Small intestine (tissue), 7 donors: ENCODE measurements around the gene LRRC73. TPM values are rescaled to one million over a fixed set of nuclear protein-coding genes. Genes with fewer than 3 reads are reported as not detected.
A peak's percentile ranks its signal among the peaks of the same experiment; 100 is the strongest.
"Not testable (repeated sequence)": the region's sequence is repeated elsewhere in the genome, so short reads cannot be mapped to it uniquely, and the experiment has no call there.

Experiments used
- DNase-seq, 2 donors: peaks; one replicate each; pipeline versions ENCODE4 v3.0.0 to v3.0.0-alpha.2; 2013
- FAIRE-seq: peaks from 2 replicates; lab custom pipeline; 2012; peaks lifted over from hg19 to GRCh38; lab: Jason Lieb, UNC
- H3K27ac ChIP-seq, 3 donors: one replicate each; pipeline ENCODE4 v1.5.1; 2013; ENCODE audit warnings: low read length in 2 of 3, mild to moderate bottlenecking in 2 of 3, control low read depth in 1 of 3, inconsistent platforms in 1 of 3, low read depth in 1 of 3, moderate library complexity in 1 of 3
- H3K27me3 ChIP-seq, 3 donors: one replicate each; pipeline ENCODE4 v1.6.1; 2013; ENCODE audit warnings: low read length in 3 of 3, inconsistent platforms in 1 of 3; ENCODE audit not compliant: control insufficient read depth in 3 of 3, insufficient read depth in 3 of 3
- H3K36me3 ChIP-seq, 3 donors: one replicate each; pipeline ENCODE4 v1.6.1; 2013; ENCODE audit warnings: low read length in 3 of 3, inconsistent platforms in 1 of 3, low read depth in 1 of 3, mild to moderate bottlenecking in 1 of 3, moderate library complexity in 1 of 3; ENCODE audit not compliant: control insufficient read depth in 3 of 3, insufficient read depth in 2 of 3
- H3K4me1 ChIP-seq, 3 donors: one replicate each; pipeline ENCODE4 v1.6.1; 2013; ENCODE audit warnings: low read length in 2 of 3, inconsistent platforms in 1 of 3, low read depth in 1 of 3, mild to moderate bottlenecking in 1 of 3, moderate library complexity in 1 of 3; ENCODE audit not compliant: control insufficient read depth in 3 of 3, insufficient read depth in 2 of 3
- H3K4me3 ChIP-seq, 3 donors: one replicate each; pipeline ENCODE4 v1.5.1; 2013; ENCODE audit warnings: low read length in 3 of 3, control low read depth in 1 of 3, inconsistent platforms in 1 of 3, low read depth in 1 of 3, mild to moderate bottlenecking in 1 of 3, moderate library complexity in 1 of 3
- H3K9me3 ChIP-seq, 2 donors: one replicate each; pipeline ENCODE4 v1.6.1; 2013; ENCODE audit warnings: low read depth in 1 of 2, low read length in 1 of 2; ENCODE audit not compliant: control insufficient read depth in 2 of 2, insufficient read depth in 1 of 2
- WGBS, 3 donors: extraction: QIAGEN DNeasy Blood & Tissue Kit; methylation state at CpG; one replicate each; pipeline ENCODE4 v1.1.7; 2013; 5-methylcytosine and 5-hydroxymethylcytosine counted together
- polyA plus RNA-seq, 4 donors: library from polyadenylated mRNA; stranded (reverse) in 3 of 4; unstranded in 1 of 4; fragments of 200-250 nt in 3 of 4; fragments of 120-200 nt in 1 of 4; gene quantifications; one replicate each; pipeline versions ENCODE4 v1.2.1 to v1.2.3, GENCODE V29; 2013
- donor health status: healthy with polysubstance abuse.
- donor health status: control.
- donor health status: control.
- donor health status: Bipolar disorder and iron deficiency.
- donor health status: healthy.

Gene LRRC73
- polyA plus RNA-seq, 4 donors = 0.22 to 0.54 (median 0.38) TPM

GRCh38 chr6:43538986-43539385 is 28.8 kb upstream of the LRRC73 start:
- not testable (repeated sequence) for FAIRE-seq, DNase-seq, H3K9me3 ChIP-seq, H3K4me1 ChIP-seq, H3K27ac ChIP-seq, H3K4me3 ChIP-seq, H3K27me3 ChIP-seq
- 97% methylated on average over 12 to 15 of the region's 17 CpGs for WGBS, 3 donors
- peaks cover 2 to 53% (median 8%) of the 10 kb centered on the region in 3 donors for H3K36me3 ChIP-seq

- H3K4me3 ChIP-seq = no peak overlapping the region
- WGBS, 3 donors = 91 to 100% (median 93%) methylated on average over 1 of the region's 1 CpG
- H3K9me3 ChIP-seq = no peaks in the 10 kb centered on the region
- no peaks in the 10 kb centered on the region for H3K4me1 ChIP-seq
- no peaks in the 10 kb centered on the region for H3K27me3 ChIP-seq
- H3K27ac ChIP-seq = no peak overlapping the region
- peaks cover 2 to 59% (median 8%) of the 10 kb centered on the region in 3 donors for H3K36me3 ChIP-seq
- no peak for DNase-seq
- FAIRE-seq = no peak
Measured at GRCh38 chr6:43532201-43532600, 22.1 kb upstream of the LRRC73 start.

GRCh38 chr6:43524483-43524961 is 14.4 kb upstream of the LRRC73 start:
- no peaks in the 10 kb centered on the region for H3K27me3 ChIP-seq
- FAIRE-seq = no peak
- H3K9me3 ChIP-seq = no peaks in the 10 kb centered on the region
- H3K36me3 ChIP-seq = peaks cover 28 to 85% (median 28%) of the 10 kb centered on the region in 3 donors
- H3K27ac ChIP-seq = no peak overlapping the region
- no peak overlapping the region for H3K4me3 ChIP-seq
- no peak for DNase-seq
- H3K4me1 ChIP-seq = no peaks in the 10 kb centered on the region
- WGBS, 3 donors = 24 to 74% (median 51%) methylated on average over 10 of the region's 10 CpGs

- H3K27me3 ChIP-seq = no peaks in the 10 kb centered on the region
- H3K27ac ChIP-seq = no peak overlapping the region
- H3K9me3 ChIP-seq = no peaks in the 10 kb centered on the region
- peaks cover 24 to 77% (median 30%) of the 10 kb centered on the region in 3 donors for H3K36me3 ChIP-seq
- FAIRE-seq (no peak), DNase-seq (no peak)
- no peak overlapping the region for H3K4me3 ChIP-seq
- peaks cover 0 to under 1% (median 0%) of the 10 kb centered on the region in 3 donors for H3K4me1 ChIP-seq
- WGBS, 3 donors = 95 to 97% (median 96%) methylated on average over 3 of the region's 3 CpGs
Measured at GRCh38 chr6:43523284-43523683, 13.1 kb upstream of the LRRC73 start.

- WGBS, 3 donors = 88 to 95% (median 90%) methylated on average over 8 of the region's 8 CpGs
- FAIRE-seq = no peak
- peaks cover 23 to 73% (median 30%) of the 10 kb centered on the region in 3 donors for H3K36me3 ChIP-seq
- no peak overlapping the region for H3K4me3 ChIP-seq
- H3K9me3 ChIP-seq = no peaks in the 10 kb centered on the region
- H3K4me1 ChIP-seq = peaks cover 0 to 6% (median 3%) of the 10 kb centered on the region in 3 donors
- no peak overlapping the region for H3K27ac ChIP-seq
- no peak for DNase-seq
- H3K27me3 ChIP-seq = no peaks in the 10 kb centered on the region
Measured at GRCh38 chr6:43522547-43523261, 12.6 kb upstream of the LRRC73 start.

- Histone ChIP-seq H3K27me3 (no peaks in the 10 kb centered on the region), H3K9me3 (no peaks in the 10 kb centered on the region), H3K4me1 (peaks cover 0 to 7% (median 3%) of the 10 kb centered on the region in 3 donors), H3K36me3 (peaks cover 20 to 66% (median 30%) of the 10 kb centered on the region in 3 donors), H3K4me3 (no peak overlapping the region), H3K27ac (no peak overlapping the region)
- DNase-seq = no peak
- WGBS, 3 donors = 90 to 92% (median 92%) methylated on average over 2 of the region's 2 CpGs
- no peak for FAIRE-seq
Measured at GRCh38 chr6:43521836-43522235, 11.7 kb upstream of the LRRC73 start.

- FAIRE-seq = no peak
Measured at GRCh38 chr6:43520097-43520496, 10.0 kb upstream of the LRRC73 start.

GRCh38 chr6:43517505-43518357 is 7.6 kb upstream of the LRRC73 start:
- Histone ChIP-seq H3K36me3 (peaks cover 14 to 56% (median 25%) of the 10 kb centered on the region in 3 donors), H3K4me1 (peaks cover 0 to 19% (median 8%) of the 10 kb centered on the region in 3 donors), H3K4me3 (peak overlapping the region; percentile 57 to 99 (median 64)), H3K27ac (peak overlapping the region in 1 of 3 donors; percentile 8), H3K27me3 (no peaks in the 10 kb centered on the region), H3K9me3 (no peaks in the 10 kb centered on the region)
- DNase-seq (no peak), FAIRE-seq (no peak)
- 1 to 3% (median 3%) methylated on average over 10 of the region's 10 CpGs for WGBS, 3 donors

More at GRCh38 chr6:43520097-43520496, 10.0 kb upstream of the LRRC73 start:
- Histone ChIP-seq H3K9me3 (no peaks in the 10 kb centered on the region), H3K4me3 (no peak overlapping the region), H3K27ac (no peak overlapping the region), H3K27me3 (no peaks in the 10 kb centered on the region), H3K36me3 (peaks cover 16 to 63% (median 30%) of the 10 kb centered on the region in 3 donors), H3K4me1 (peaks cover 0 to 18% (median 8%) of the 10 kb centered on the region in 3 donors)
- DNase-seq = no peak
- WGBS, 3 donors = 91 to 94% (median 93%) methylated on average over 8 of the region's 8 CpGs
